PC-3 (cell line): Measurements from ENCODE around the gene STYK1.

Experiments used
- EZH2 ChIP-seq: fragments of 300-600 bp; sonication (generic); IDR thresholded peaks from one replicate; pipeline ENCODE4 v1.6.1; 2017; ENCODE audit warnings: antibody characterized with exemption, mild to moderate bottlenecking, low read length; ENCODE audit not compliant: unreplicated experiment
- EZH2phosphoT487 ChIP-seq: fragments of 300-600 bp; sonication (generic); IDR thresholded peaks from 2 replicates; pipeline ENCODE4 v1.6.1; 2018; ENCODE audit warnings: mild to moderate bottlenecking, antibody characterized with exemption, low read length, borderline replicate concordance
- TF ChIP-seq, protein P1 (sequence below): fragments of 300-600 bp; sonication (generic); conservative IDR thresholded peaks from 2 replicates; pipeline ENCODE4 v1.5.1; 2017; ENCODE audit warnings: antibody characterized with exemption, low read depth, mild to moderate bottlenecking, low read length

DNA sequence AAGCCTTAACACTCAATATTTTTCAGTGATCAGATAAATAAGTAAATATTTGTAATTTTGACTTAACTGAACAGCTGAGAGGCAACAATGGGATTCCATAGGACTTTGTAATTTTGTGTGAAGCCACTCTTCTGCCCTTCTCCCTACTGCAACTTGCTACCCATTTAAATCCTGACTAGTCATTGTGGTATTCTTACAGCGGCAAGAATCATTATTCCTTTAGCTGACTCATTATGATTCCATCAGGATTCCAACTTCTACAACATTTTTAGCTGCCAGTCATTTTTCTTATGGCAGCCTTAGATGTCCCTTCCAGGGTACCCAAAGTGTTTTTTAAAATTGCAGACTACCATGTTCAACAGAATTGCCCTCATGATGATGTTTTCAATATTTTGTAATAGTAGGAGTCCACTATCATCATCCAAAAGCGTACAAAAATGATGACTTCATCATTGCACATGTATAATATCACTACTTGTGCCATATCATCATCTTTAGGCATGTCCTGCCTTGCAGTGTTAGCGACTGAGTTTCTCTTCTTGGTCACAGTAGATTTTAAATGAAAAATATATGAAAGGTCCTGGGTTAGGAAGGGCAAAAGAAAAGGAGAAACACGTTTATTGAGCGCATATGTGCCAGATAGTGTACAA is 55.4 kb downstream of the STYK1 start:
- TF ChIP-seq EZH2 (no peak), EZH2phosphoT487 (no peak)
- TF ChIP-seq, protein P1, sequence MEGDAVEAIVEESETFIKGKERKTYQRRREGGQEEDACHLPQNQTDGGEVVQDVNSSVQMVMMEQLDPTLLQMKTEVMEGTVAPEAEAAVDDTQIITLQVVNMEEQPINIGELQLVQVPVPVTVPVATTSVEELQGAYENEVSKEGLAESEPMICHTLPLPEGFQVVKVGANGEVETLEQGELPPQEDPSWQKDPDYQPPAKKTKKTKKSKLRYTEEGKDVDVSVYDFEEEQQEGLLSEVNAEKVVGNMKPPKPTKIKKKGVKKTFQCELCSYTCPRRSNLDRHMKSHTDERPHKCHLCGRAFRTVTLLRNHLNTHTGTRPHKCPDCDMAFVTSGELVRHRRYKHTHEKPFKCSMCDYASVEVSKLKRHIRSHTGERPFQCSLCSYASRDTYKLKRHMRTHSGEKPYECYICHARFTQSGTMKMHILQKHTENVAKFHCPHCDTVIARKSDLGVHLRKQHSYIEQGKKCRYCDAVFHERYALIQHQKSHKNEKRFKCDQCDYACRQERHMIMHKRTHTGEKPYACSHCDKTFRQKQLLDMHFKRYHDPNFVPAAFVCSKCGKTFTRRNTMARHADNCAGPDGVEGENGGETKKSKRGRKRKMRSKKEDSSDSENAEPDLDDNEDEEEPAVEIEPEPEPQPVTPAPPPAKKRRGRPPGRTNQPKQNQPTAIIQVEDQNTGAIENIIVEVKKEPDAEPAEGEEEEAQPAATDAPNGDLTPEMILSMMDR, result no peak
